NCI-H524 treated with DMSO at 0.1 percent for 48 hours (cell line): ENCODE data around the gene MRPL43.

ENCODE experiments used
- DNase-seq: peaks from one replicate; lab custom pipeline; 2025; lab: John Stamatoyannopoulos, UW

MRPL43 gene

GRCh38 chr10:101019440-101019703 is 32.1 kb upstream of the MRPL43 start:
- DNase-seq, result no peak

- no peak for DNase-seq
Measured at GRCh38 chr10:101018600-101019439, 31.5 kb upstream of the MRPL43 start.

GRCh38 chr10:101018118-101018599 is 30.9 kb upstream of the MRPL43 start:
- no peak for DNase-seq

GRCh38 chr10:101016814-101017213 is 29.5 kb upstream of the MRPL43 start:
- DNase-seq, result no peak

GRCh38 chr10:101015582-101015973 is 28.3 kb upstream of the MRPL43 start:
- DNase-seq, result no peak

- DNase-seq, result no peak
Measured at GRCh38 chr10:101014966-101015581, 27.8 kb upstream of the MRPL43 start.

- no peak for DNase-seq
Measured at GRCh38 chr10:101014230-101014884, 27.1 kb upstream of the MRPL43 start.

- DNase-seq, result no peak
Measured at GRCh38 chr10:101013365-101013825, 26.1 kb upstream of the MRPL43 start.

- DNase-seq, result no peak
Measured at GRCh38 chr10:101012525-101013364, 25.4 kb upstream of the MRPL43 start.

GRCh38 chr10:101011517-101012423 is 24.5 kb upstream of the MRPL43 start:
- no peak for DNase-seq

GRCh38 chr10:101010329-101010728 is 23.0 kb upstream of the MRPL43 start:
- no peak for DNase-seq

- DNase-seq, result no peak
Measured at GRCh38 chr10:101008823-101009423, 21.6 kb upstream of the MRPL43 start.

GRCh38 chr10:101007915-101008822 is 20.9 kb upstream of the MRPL43 start:
- DNase-seq, result no peak

GRCh38 chr10:101007099-101007711 is 19.9 kb upstream of the MRPL43 start:
- no peak for DNase-seq

- no peak for DNase-seq
Measured at GRCh38 chr10:101006593-101007098, 19.3 kb upstream of the MRPL43 start.

GRCh38 chr10:101005869-101006567 is 18.7 kb upstream of the MRPL43 start:
- no peak for DNase-seq

- DNase-seq, result no peak
Measured at GRCh38 chr10:101005361-101005760, 18.1 kb upstream of the MRPL43 start.

GRCh38 chr10:101003639-101004206 is 16.4 kb upstream of the MRPL43 start:
- DNase-seq, result no peak
